Suprapubic skin (tissue), 4 donors: Measurements from ENCODE around the gene EGR2. TPM values are rescaled to one million over a fixed set of nuclear protein-coding genes. Genes with fewer than 3 reads are reported as not detected.

Source experiments
- DNase-seq, 2 donors: peaks; one replicate each; pipeline ENCODE4 v3.0.0-alpha.2; 2019; ENCODE audit warnings: low spot score in 2 of 2
- H3K27ac ChIP-seq: fragments of 200-600 bp; sonication (generic); one replicate; pipeline ENCODE4 v1.5.1; 2019
- H3K27me3 ChIP-seq: fragments of 200-600 bp; sonication (generic); one replicate; pipeline ENCODE4 v1.5.1; 2019
- H3K36me3 ChIP-seq: fragments of 200-600 bp; sonication (generic); one replicate; pipeline ENCODE4 v1.5.1; 2019
- H3K4me1 ChIP-seq: fragments of 200-600 bp; sonication (generic); one replicate; pipeline ENCODE4 v1.5.1; 2019
- H3K4me3 ChIP-seq: fragments of 200-600 bp; sonication (generic); one replicate; pipeline ENCODE4 v1.5.1; 2019; ENCODE audit warnings: mild to moderate bottlenecking
- H3K9me3 ChIP-seq: fragments of 200-600 bp; sonication (generic); one replicate; pipeline ENCODE4 v1.5.1; 2019
- EP300 ChIP-seq: sonication (generic); formaldehyde crosslinking; IDR thresholded peaks from one replicate; pipeline ENCODE4 v1.6.1; 2017; ENCODE audit warnings: antibody characterized with exemption
- POLR2A ChIP-seq, 2 donors: fragments of 450-650 bp; IDR thresholded peaks; one replicate each; pipeline ENCODE4 v1.6.1; 2017; ENCODE audit warnings: antibody characterized with exemption in 2 of 2, mild to moderate bottlenecking in 2 of 2, moderate library complexity in 2 of 2
- POLR2AphosphoS5 ChIP-seq, 3 donors: sonication (generic); formaldehyde crosslinking; IDR thresholded peaks; one replicate each; pipeline ENCODE4 v1.6.1; 2017; ENCODE audit warnings: antibody characterized with exemption in 3 of 3
- WGBS: methylation state at CpG from one replicate; pipeline ENCODE4 v1.1.5; 2018; 5-methylcytosine and 5-hydroxymethylcytosine counted together
- total RNA-seq, 4 donors: library from RNA; depleted of rRNA; stranded (reverse); fragments of >200 nt; gene quantifications; one replicate each; pipeline ENCODE4 v1.1.0, GENCODE V29; 2016
- TF ChIP-seq, protein P1 (sequence below), 2 donors: fragments of 200-600 bp in 1 of 2; fragments of 450-650 bp in 1 of 2; sonication (generic) in 1 of 2; IDR thresholded peaks; one replicate each; pipeline ENCODE4 v1.5.1; 2016 to 2019; ENCODE audit warnings: antibody characterized with exemption in 2 of 2, mild to moderate bottlenecking in 1 of 2, moderate library complexity in 1 of 2

The EGR2 gene
- total RNA-seq, 4 donors from 2014 or later, result 7.2 to 39.0 (median 24.3) TPM

- H3K4me3 ChIP-seq, result peak overlapping the region; percentile 68
- no peak for TF ChIP-seq POLR2A (IDR thresholded peaks at IDR 0.05)
- no peak for TF ChIP-seq EP300
- no peak for TF ChIP-seq POLR2AphosphoS5 (IDR thresholded peaks at IDR 0.05)
- TF ChIP-seq, protein P1, sequence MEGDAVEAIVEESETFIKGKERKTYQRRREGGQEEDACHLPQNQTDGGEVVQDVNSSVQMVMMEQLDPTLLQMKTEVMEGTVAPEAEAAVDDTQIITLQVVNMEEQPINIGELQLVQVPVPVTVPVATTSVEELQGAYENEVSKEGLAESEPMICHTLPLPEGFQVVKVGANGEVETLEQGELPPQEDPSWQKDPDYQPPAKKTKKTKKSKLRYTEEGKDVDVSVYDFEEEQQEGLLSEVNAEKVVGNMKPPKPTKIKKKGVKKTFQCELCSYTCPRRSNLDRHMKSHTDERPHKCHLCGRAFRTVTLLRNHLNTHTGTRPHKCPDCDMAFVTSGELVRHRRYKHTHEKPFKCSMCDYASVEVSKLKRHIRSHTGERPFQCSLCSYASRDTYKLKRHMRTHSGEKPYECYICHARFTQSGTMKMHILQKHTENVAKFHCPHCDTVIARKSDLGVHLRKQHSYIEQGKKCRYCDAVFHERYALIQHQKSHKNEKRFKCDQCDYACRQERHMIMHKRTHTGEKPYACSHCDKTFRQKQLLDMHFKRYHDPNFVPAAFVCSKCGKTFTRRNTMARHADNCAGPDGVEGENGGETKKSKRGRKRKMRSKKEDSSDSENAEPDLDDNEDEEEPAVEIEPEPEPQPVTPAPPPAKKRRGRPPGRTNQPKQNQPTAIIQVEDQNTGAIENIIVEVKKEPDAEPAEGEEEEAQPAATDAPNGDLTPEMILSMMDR (IDR thresholded peaks at IDR 0.05), result no peak
- DNase-seq, result no peak
- WGBS, result 52% methylated on average over 19 of the region's 19 CpGs
- no peaks in the 10 kb centered on the region for H3K9me3 ChIP-seq
- H3K27me3 ChIP-seq, result peaks cover 31% of the 10 kb centered on the region
- no peaks in the 10 kb centered on the region for H3K36me3 ChIP-seq
- no peak overlapping the region for H3K27ac ChIP-seq
- H3K4me1 ChIP-seq, result peaks cover 41% of the 10 kb centered on the region
Observed at GRCh38 chr10:62819141-62819920, 3.2 kb upstream of the EGR2 start.

DNA sequence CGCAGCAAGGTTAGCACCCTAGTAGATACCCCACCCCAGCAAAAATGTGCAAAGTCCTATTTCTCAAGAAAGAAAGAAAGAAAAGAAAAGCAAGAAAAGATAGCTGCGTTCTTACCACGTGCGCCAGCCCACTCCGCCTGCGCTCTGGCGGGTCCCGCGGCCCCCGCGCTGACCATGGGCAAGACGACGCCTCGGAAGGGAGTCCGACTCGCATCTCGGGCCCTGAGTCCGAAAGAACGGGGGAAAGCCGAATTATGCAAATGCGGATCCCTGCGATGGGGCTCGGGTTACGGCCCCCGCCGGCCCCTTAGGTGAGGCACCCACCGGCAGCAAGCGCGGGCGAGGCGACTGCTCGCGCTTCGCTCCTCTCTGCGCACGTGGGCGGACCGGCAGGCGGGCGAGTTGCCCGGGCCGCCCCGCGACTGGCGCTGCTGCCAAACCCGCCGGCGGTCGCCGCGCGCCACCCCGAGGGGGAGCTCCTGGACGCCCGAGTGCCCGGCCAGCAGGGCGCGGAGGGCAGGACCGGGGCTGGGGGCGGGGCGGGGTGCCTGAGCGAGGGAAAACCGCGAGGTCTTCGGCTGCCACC is 2.4 kb upstream of the EGR2 start:
- H3K27me3 ChIP-seq, result peaks cover 31% of the 10 kb centered on the region
- DNase-seq, result no peak
- H3K4me1 ChIP-seq, result peaks cover 41% of the 10 kb centered on the region
- no peaks in the 10 kb centered on the region for H3K36me3 ChIP-seq
- peak overlapping the region; percentile 68 for H3K4me3 ChIP-seq
- H3K27ac ChIP-seq, result peak overlapping the region; percentile 90
- TF ChIP-seq, protein P1 (IDR thresholded peaks at IDR 0.05), result no peak
- TF ChIP-seq EP300, result no peak
- TF ChIP-seq POLR2A (IDR thresholded peaks at IDR 0.05), result no peak
- TF ChIP-seq POLR2AphosphoS5 (IDR thresholded peaks at IDR 0.05), result no peak
- 4% methylated on average over 26 of the region's 65 CpGs for WGBS
- H3K9me3 ChIP-seq, result no peaks in the 10 kb centered on the region

- Histone ChIP-seq H3K4me3 (peak overlapping the region; percentile 68), H3K27me3 (peaks cover 31% of the 10 kb centered on the region), H3K27ac (peak overlapping the region; percentile 90), H3K9me3 (no peaks in the 10 kb centered on the region), H3K36me3 (no peaks in the 10 kb centered on the region), H3K4me1 (peaks cover 41% of the 10 kb centered on the region)
- peak in 1 of 2 donors; percentile 82 for DNase-seq
- under 1% methylated on average over 51 of the region's 51 CpGs for WGBS
- TF ChIP-seq EP300 (no peak), POLR2AphosphoS5 (IDR thresholded peaks at IDR 0.05) (no peak), POLR2A (IDR thresholded peaks at IDR 0.05) (no peak)
- TF ChIP-seq, protein P1 (IDR thresholded peaks at IDR 0.05), result peak; percentile 25 to 91
Observed at GRCh38 chr10:62817766-62818425, 1.7 kb upstream of the EGR2 start.

- H3K27me3 ChIP-seq, result peaks cover 31% of the 10 kb centered on the region
- no peaks in the 10 kb centered on the region for H3K36me3 ChIP-seq
- peaks cover 41% of the 10 kb centered on the region for H3K4me1 ChIP-seq
- peak overlapping the region; percentile 90 for H3K27ac ChIP-seq
- H3K9me3 ChIP-seq, result no peaks in the 10 kb centered on the region
- peak in 1 of 2 donors; percentile 76 for DNase-seq
- peak overlapping the region; percentile 68 for H3K4me3 ChIP-seq
- WGBS, result 2% methylated on average over 33 of the region's 49 CpGs
- TF ChIP-seq EP300, result no peak
- TF ChIP-seq, protein P1 (IDR thresholded peaks at IDR 0.05), result no peak
- TF ChIP-seq POLR2A (IDR thresholded peaks at IDR 0.05), result no peak
- no peak for TF ChIP-seq POLR2AphosphoS5 (IDR thresholded peaks at IDR 0.05)
Observed at GRCh38 chr10:62817121-62817765, 1.1 kb upstream of the EGR2 start.
